ENCODE results near the gene BPIFB1. TPM values are rescaled to one million over a fixed set of nuclear protein-coding genes. Genes with fewer than 3 reads are reported as not detected.
A peak's percentile ranks its signal among the peaks of the same experiment; 100 is the strongest.

The BPIFB1 gene
- total and polyA plus RNA-seq, 2 of the 13 experiments (the other 11 are each of a cell fraction or from before 2014, with no cell fraction given), result 0.82 to 4.4 TPM

- no peak for TF ChIP-seq ZNF782 (CRISPR knock-in tag; IDR thresholded peaks at IDR 0.05; ENCODE audit: borderline replicate concordance)
- TF ChIP-seq ZNF780A (CRISPR knock-in tag; IDR thresholded peaks at IDR 0.05), result no peak
- peak; percentile 32; the same call in 1 of the 2 replicates for TF ChIP-seq ZNF547 (CRISPR knock-in tag; IDR thresholded peaks at IDR 0.05)
- TF ChIP-seq, protein P1, sequence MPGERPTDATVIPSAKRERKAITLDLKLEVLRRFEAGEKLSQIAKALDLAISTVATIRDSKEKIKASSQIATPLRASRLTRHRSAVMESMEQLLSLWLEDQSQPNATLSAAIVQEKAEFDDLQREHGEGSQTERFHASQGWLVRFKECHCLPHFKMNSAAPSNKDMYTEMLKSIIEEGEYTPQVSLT (CRISPR knock-in tag; IDR thresholded peaks at IDR 0.05; ENCODE audit: borderline replicate concordance, low read depth), result no peak
- TF ChIP-seq KDM6A (CRISPR knock-in tag; IDR thresholded peaks at IDR 0.05; ENCODE audit: low read depth), result 0 out of 2 replicates have a peak, but pooled peaks have one; percentile 34
- TF ChIP-seq TCF7L2 (IDR thresholded peaks at IDR 0.05; ENCODE audit: low read depth, low read length), result no peak
- TF ChIP-seq, protein P2, sequence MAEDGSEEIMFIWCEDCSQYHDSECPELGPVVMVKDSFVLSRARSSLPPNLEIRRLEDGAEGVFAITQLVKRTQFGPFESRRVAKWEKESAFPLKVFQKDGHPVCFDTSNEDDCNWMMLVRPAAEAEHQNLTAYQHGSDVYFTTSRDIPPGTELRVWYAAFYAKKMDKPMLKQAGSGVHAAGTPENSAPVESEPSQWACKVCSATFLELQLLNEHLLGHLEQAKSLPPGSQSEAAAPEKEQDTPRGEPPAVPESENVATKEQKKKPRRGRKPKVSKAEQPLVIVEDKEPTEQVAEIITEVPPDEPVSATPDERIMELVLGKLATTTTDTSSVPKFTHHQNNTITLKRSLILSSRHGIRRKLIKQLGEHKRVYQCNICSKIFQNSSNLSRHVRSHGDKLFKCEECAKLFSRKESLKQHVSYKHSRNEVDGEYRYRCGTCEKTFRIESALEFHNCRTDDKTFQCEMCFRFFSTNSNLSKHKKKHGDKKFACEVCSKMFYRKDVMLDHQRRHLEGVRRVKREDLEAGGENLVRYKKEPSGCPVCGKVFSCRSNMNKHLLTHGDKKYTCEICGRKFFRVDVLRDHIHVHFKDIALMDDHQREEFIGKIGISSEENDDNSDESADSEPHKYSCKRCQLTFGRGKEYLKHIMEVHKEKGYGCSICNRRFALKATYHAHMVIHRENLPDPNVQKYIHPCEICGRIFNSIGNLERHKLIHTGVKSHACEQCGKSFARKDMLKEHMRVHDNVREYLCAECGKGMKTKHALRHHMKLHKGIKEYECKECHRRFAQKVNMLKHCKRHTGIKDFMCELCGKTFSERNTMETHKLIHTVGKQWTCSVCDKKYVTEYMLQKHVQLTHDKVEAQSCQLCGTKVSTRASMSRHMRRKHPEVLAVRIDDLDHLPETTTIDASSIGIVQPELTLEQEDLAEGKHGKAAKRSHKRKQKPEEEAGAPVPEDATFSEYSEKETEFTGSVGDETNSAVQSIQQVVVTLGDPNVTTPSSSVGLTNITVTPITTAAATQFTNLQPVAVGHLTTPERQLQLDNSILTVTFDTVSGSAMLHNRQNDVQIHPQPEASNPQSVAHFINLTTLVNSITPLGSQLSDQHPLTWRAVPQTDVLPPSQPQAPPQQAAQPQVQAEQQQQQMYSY (CRISPR knock-in tag; IDR thresholded peaks at IDR 0.05), result no peak
- TF ChIP-seq ZNF225 (CRISPR knock-in tag; IDR thresholded peaks at IDR 0.05), result no peak
- no peak for TF ChIP-seq UBTF (CRISPR knock-in tag; IDR thresholded peaks at IDR 0.05)
- no peak for TF ChIP-seq ZBTB43 (CRISPR knock-in tag; conservative IDR thresholded peaks at IDR 0.05)
- no peak for TF ChIP-seq ZBTB1 (CRISPR knock-in tag; IDR thresholded peaks at IDR 0.05; ENCODE audit: borderline replicate concordance)
- TF ChIP-seq, protein P3, sequence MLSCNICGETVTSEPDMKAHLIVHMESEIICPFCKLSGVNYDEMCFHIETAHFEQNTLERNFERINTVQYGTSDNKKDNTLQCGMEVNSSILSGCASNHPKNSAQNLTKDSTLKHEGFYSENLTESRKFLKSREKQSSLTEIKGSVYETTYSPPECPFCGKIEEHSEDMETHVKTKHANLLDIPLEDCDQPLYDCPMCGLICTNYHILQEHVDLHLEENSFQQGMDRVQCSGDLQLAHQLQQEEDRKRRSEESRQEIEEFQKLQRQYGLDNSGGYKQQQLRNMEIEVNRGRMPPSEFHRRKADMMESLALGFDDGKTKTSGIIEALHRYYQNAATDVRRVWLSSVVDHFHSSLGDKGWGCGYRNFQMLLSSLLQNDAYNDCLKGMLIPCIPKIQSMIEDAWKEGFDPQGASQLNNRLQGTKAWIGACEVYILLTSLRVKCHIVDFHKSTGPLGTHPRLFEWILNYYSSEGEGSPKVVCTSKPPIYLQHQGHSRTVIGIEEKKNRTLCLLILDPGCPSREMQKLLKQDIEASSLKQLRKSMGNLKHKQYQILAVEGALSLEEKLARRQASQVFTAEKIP (CRISPR knock-in tag; IDR thresholded peaks at IDR 0.05; ENCODE audit: borderline replicate concordance), result no peak
- no peak for TF ChIP-seq ZNF329 (CRISPR knock-in tag; IDR thresholded peaks at IDR 0.05; ENCODE audit: low read depth)
- TF ChIP-seq FOXJ3 (CRISPR knock-in tag; IDR thresholded peaks at IDR 0.05; ENCODE audit: borderline replicate concordance), result peak; percentile 40; the same call in 1 of the 2 replicates
- no peak; the same call in 1 of the 2 replicates for TF ChIP-seq ZNF501 (CRISPR knock-in tag; IDR thresholded peaks at IDR 0.05)
- peak; percentile 7; the same call in 1 of the 2 replicates for TF ChIP-seq ZNF350 (CRISPR knock-in tag; IDR thresholded peaks at IDR 0.05; ENCODE audit: borderline replicate concordance, low read depth)
Measured at GRCh38 chr20:33272155-33272873, 10.7 kb upstream of the BPIFB1 start (continued).

Measured in HepG2 (cell line).